Measurements from ENCODE around the gene DYSF. TPM values are rescaled to one million over a fixed set of nuclear protein-coding genes. Genes with fewer than 3 reads are reported as not detected.

DYSF gene
- total RNA-seq, 1 donor from 2014 or later = 4.2 TPM

DNA sequence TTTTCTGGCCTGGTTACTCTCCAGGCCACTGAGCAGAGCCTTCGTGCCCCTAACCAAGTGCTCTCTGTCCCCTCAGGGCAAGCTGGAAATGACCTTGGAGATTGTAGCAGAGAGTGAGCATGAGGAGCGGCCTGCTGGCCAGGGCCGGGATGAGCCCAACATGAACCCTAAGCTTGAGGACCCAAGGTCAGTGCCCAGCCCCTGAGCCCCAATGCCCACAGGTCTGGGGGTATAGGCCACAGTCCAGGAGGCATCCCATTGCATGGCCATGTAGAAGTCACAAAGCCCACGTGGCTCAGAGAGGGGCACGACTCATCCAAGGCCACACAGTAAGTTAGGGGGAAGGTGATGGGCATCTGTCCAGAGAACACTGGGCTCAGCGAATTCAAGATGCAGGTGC, 227.6 kb downstream of the DYSF start:
- Mint-ChIP-seq H3K4me1 (ENCODE audit: unreplicated experiment) (peaks cover 12% of the 10 kb centered on the region), H3K4me3 (no peak overlapping the region), H3K36me3 (no peaks in the 10 kb centered on the region), H3K9me3 (peaks cover 5% of the 10 kb centered on the region), H3K27ac (no peak overlapping the region), H3K27me3 (peaks cover 4% of the 10 kb centered on the region)
- no peak for TF ChIP-seq CTCF (conservative IDR thresholded peaks at IDR 0.05)
- no peak for DNase-seq (ENCODE audit: extremely low spot score, unreplicated experiment)

DNA sequence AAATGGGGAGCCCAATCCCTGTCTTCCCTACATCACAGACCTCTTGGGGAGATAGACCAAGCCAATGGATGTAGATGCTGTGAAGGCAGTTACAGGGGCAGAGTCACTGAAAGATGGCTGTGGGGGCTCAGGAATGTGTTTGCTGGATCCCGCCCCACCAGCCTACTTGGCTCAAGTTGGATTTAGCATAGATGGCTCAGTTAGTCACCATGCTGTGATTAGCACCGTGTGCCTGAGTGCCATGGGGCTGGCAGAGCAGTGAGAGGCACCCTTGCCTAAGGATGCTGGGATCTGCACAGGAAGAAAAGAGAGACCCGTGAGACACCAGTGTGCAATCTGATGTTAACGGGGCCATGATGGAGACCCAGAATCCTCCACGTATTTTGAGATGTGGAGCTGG, 228.3 kb downstream of the DYSF start:
- peaks cover 12% of the 10 kb centered on the region for H3K4me1 Mint-ChIP-seq (ENCODE audit: unreplicated experiment)
- H3K4me3 Mint-ChIP-seq = no peak overlapping the region
- H3K27ac Mint-ChIP-seq = no peak overlapping the region
- TF ChIP-seq CTCF (conservative IDR thresholded peaks at IDR 0.05) = no peak
- H3K9me3 Mint-ChIP-seq = peaks cover 5% of the 10 kb centered on the region
- H3K27me3 Mint-ChIP-seq = peaks cover 4% of the 10 kb centered on the region
- H3K36me3 Mint-ChIP-seq = no peaks in the 10 kb centered on the region
- DNase-seq (ENCODE audit: extremely low spot score, unreplicated experiment) = no peak

DNA sequence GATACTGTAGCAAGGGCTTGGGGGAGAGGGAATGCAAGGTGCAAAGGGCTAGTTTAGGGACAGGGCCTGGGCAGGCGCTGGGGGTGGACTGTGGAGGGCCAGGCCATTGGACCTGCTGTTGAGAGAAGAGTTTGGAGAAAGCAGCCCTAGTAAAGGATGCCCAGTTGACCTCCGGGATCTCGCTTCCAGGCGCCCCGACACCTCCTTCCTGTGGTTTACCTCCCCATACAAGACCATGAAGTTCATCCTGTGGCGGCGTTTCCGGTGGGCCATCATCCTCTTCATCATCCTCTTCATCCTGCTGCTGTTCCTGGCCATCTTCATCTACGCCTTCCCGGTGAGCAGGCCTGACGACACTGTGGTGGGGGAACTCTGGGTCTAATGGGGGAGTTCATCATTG, 229.0 kb downstream of the DYSF start:
- H3K9me3 Mint-ChIP-seq = no peaks in the 10 kb centered on the region
- H3K27me3 Mint-ChIP-seq = peaks cover 4% of the 10 kb centered on the region
- TF ChIP-seq CTCF (conservative IDR thresholded peaks at IDR 0.05) = no peak
- no peaks in the 10 kb centered on the region for H3K36me3 Mint-ChIP-seq
- H3K4me3 Mint-ChIP-seq = no peak overlapping the region
- DNase-seq (ENCODE audit: extremely low spot score, unreplicated experiment) = no peak
- H3K27ac Mint-ChIP-seq = no peak overlapping the region
- peaks cover 16% of the 10 kb centered on the region for H3K4me1 Mint-ChIP-seq (ENCODE audit: unreplicated experiment)

DNA sequence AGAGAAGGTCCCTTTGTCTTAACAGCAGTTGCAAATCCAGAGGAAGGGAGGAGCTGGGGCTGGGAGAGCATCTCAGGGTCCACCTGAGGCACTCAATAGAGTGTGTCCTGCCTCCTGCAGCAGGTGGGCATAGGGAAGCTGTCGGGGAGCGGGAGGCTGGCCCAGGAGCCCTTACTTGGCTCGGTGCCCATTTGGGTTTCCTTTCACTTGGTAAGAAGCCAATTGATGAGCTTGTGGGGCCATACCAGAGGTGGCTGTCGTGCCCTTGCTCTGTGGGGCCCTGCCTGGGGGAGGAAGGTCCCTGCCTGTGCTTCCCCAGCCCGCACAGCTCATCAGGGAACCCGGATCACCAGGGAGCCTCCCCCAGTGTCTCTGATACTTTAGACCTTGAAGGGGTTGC, 229.7 kb downstream of the DYSF start:
- H3K4me3 Mint-ChIP-seq = no peak overlapping the region
- H3K27ac Mint-ChIP-seq = no peak overlapping the region
- H3K4me1 Mint-ChIP-seq (ENCODE audit: unreplicated experiment) = peaks cover 16% of the 10 kb centered on the region

DNA sequence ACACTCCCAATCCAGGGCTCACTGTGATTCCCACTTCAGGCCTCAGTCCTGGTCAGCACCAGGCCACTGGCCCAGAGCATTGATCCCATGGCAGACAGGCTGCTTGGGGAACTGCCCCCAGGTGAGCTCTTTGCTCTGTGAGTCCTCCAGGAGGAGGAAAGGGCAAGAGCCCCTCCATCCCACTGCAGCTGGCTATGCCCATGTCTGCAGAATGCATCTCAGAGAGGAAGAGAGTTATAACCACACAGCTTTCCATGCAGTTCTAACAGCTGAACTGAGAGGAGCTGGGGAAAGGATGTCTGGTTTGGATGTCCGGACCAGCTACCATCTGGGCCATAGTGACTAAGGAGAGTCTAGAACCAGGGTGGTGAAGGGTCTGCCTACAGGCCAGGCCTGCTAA, 230.3 kb downstream of the DYSF start:
- H3K4me1 Mint-ChIP-seq (ENCODE audit: unreplicated experiment) = peaks cover 16% of the 10 kb centered on the region

More for the DNA sequence above, 229.7 kb downstream of the DYSF start:
- no peaks in the 10 kb centered on the region for H3K36me3 Mint-ChIP-seq
- TF ChIP-seq CTCF (conservative IDR thresholded peaks at IDR 0.05) = no peak
- no peak for DNase-seq (ENCODE audit: extremely low spot score, unreplicated experiment)
- no peaks in the 10 kb centered on the region for H3K9me3 Mint-ChIP-seq
- H3K27me3 Mint-ChIP-seq = peaks cover 4% of the 10 kb centered on the region

More for the DNA sequence above, 230.3 kb downstream of the DYSF start:
- Mint-ChIP-seq H3K4me3 (no peak overlapping the region), H3K27me3 (peaks cover 10% of the 10 kb centered on the region), H3K27ac (no peak overlapping the region), H3K9me3 (peaks cover 3% of the 10 kb centered on the region), H3K36me3 (no peaks in the 10 kb centered on the region)
- no peak for DNase-seq (ENCODE audit: extremely low spot score, unreplicated experiment)
- no peak for TF ChIP-seq CTCF (conservative IDR thresholded peaks at IDR 0.05)

All from type B pancreatic cell (in vitro differentiated cells).